GM12878 (cell line): ENCODE data around the gene EHBP1L1. TPM values are rescaled to one million over a fixed set of nuclear protein-coding genes. Genes with fewer than 3 reads are reported as not detected.

Source experiments
- ATAC-seq: fragments of 200-7000 bp; cut with Tn5 transposase; 3 replicates; pipeline ENCODE4 v1.9.1; 2020; ENCODE audit warnings: mild to moderate bottlenecking, moderate library complexity
- BruUV-seq: library from RNA; stranded (reverse); fragments of 400-500 nt; replicated peaks from 2 replicates; lab custom pipeline; 2021; lab: Mats Ljungman, UMichigan
- CTCF ChIA-PET: fragments of 300-600 bp; sonication (Branson Sonifier 250); formaldehyde crosslinking; extraction: SDS; loops from one replicate; lab custom pipeline; 2021; ENCODE audit warnings: inconsistent platforms; lab: Yijun Ruan, JAX
- POLR2A ChIA-PET: fragments of 350-600 bp; formaldehyde crosslinking; extraction: SDS; loops from one replicate; lab custom pipeline; 2021; ENCODE audit warnings: inconsistent platforms; lab: Charles Lee
- RAD21 ChIA-PET: fragments of 300-600 bp; sonication (Branson Sonifier 250); formaldehyde crosslinking; loops from one replicate; lab custom pipeline; 2023; ENCODE audit warnings: antibody characterized with exemption; ENCODE audit not compliant: unreplicated experiment; lab: Charles Lee
- SMC1A ChIA-PET: fragments of 300-600 bp; sonication (Branson Sonifier 250); formaldehyde crosslinking; loops from one replicate; lab custom pipeline; 2023; ENCODE audit not compliant: unreplicated experiment, uncharacterized antibody; lab: Charles Lee
- DNase-seq: peaks from one replicate; pipeline ENCODE4 v3.0.0-alpha.2; 2011; ENCODE audit warnings: low read depth, low spot score
- FAIRE-seq: peaks from 3 replicates; lab custom pipeline; 2011; peaks lifted over from hg19 to GRCh38; lab: Jason Lieb, UNC
- H2AFZ ChIP-seq: 2 replicates; pipeline ENCODE4 v1.6.0; 2011; ENCODE audit warnings: low read depth, low read length, control low read depth; ENCODE audit not compliant: control insufficient read depth
- H3K27ac ChIP-seq: 2 replicates; pipeline ENCODE4 v1.5.1; 2011; ENCODE audit warnings: control low read depth; ENCODE audit not compliant: control insufficient read depth, insufficient read depth
- H3K27me3 ChIP-seq, 2 experiments: replicated peaks in 1 of 2; 2 replicates each; pipeline versions ENCODE4 v1.6.0 to v1.6.1; 2011; ENCODE audit warnings: low read length in 1 of 2; ENCODE audit not compliant: control insufficient read depth in 2 of 2, insufficient read depth in 2 of 2
- H3K36me3 ChIP-seq, 2 experiments: 2 replicates each; pipeline ENCODE4 v1.5.1; 2011; ENCODE audit warnings: low read length in 1 of 2; ENCODE audit not compliant: control insufficient read depth in 2 of 2, insufficient read depth in 2 of 2
- H3K4me1 ChIP-seq: 2 replicates; pipeline ENCODE4 v1.6.1; 2011; ENCODE audit warnings: mild to moderate bottlenecking, low read length, moderate library complexity, mixed read lengths; ENCODE audit not compliant: control insufficient read depth, insufficient read depth
- H3K4me2 ChIP-seq: 2 replicates; pipeline ENCODE4 v1.6.0; 2011; ENCODE audit warnings: control low read depth; ENCODE audit not compliant: control insufficient read depth, insufficient read depth
- H3K4me3 ChIP-seq: fragments of 200-600 bp; sonication (generic); 2 replicates; pipeline ENCODE4 v1.5.1; 2016
- H3K79me2 ChIP-seq: 2 replicates; pipeline ENCODE4 v1.6.0; 2011; ENCODE audit warnings: low read length; ENCODE audit not compliant: control insufficient read depth, insufficient read depth
- H3K9ac ChIP-seq: 2 replicates; pipeline ENCODE4 v1.8.0; 2011; ENCODE audit warnings: low read length, control low read depth, mixed read lengths; ENCODE audit not compliant: control insufficient read depth, insufficient read depth
- H3K9me3 ChIP-seq: replicated peaks from 3 replicates; pipeline ENCODE4 v1.5.1; 2011; ENCODE audit warnings: mild to moderate bottlenecking, low read length; ENCODE audit not compliant: control insufficient read depth, insufficient read depth
- H4K20me1 ChIP-seq: 2 replicates; pipeline ENCODE4 v1.6.0; 2011; ENCODE audit not compliant: control insufficient read depth, insufficient read depth
- NR2C2 ChIP-seq: IDR thresholded peaks from 2 replicates; pipeline ENCODE4 v1.6.1; 2011; ENCODE audit warnings: borderline replicate concordance, low read depth; ENCODE audit not compliant: control insufficient read depth, insufficient read length
- SIX5 ChIP-seq: IDR thresholded peaks from 2 replicates; pipeline ENCODE4 v1.6.1; 2011; ENCODE audit warnings: mild to moderate bottlenecking, low read depth, low read length, moderate library complexity; ENCODE audit not compliant: severe bottlenecking
- SKIL ChIP-seq: fragments of 450-650 bp; IDR thresholded peaks from 2 replicates; pipeline ENCODE4 v1.6.1; 2017; ENCODE audit warnings: mild to moderate bottlenecking, low read depth, inconsistent platforms; ENCODE audit not compliant: poor library complexity, severe bottlenecking
- SUPT20H ChIP-seq: IDR thresholded peaks from 2 replicates; pipeline ENCODE4 v1.6.1; 2011; ENCODE audit warnings: low read depth, mild to moderate bottlenecking, low read length, moderate library complexity, borderline replicate concordance; ENCODE audit not compliant: control insufficient read depth
- YY1 ChIP-seq: IDR thresholded peaks from 2 replicates; pipeline ENCODE4 v1.6.1; 2011; ENCODE audit warnings: low read depth, mild to moderate bottlenecking, low read length
- ZNF207 ChIP-seq: fragments of 450-650 bp; IDR thresholded peaks from 2 replicates; pipeline ENCODE4 v1.6.1; 2014; ENCODE audit warnings: antibody characterized with exemption, mild to moderate bottlenecking, borderline replicate concordance
- WGBS: methylation state at CpG from one replicate; pipeline ENCODE4 v1.1.6; 2016; ENCODE audit warnings: low lambda C conversion rate; ENCODE audit not compliant: insufficient replicate concordance, insufficient coverage; ENCODE audit errors: missing lambda C conversion rate; 5-methylcytosine and 5-hydroxymethylcytosine counted together
- in situ Hi-C: fragments of 300-500 bp; cut with MboI; formaldehyde crosslinking; loops from 9 replicates; pipeline ENCODE4 v1.14.3; 2018; ENCODE audit warnings: mixed read lengths
- intact Hi-C: fragments of 100-400 bp; cut with micrococcal nuclease; formaldehyde crosslinking; loops from one replicate; pipeline ENCODE4 v1.14.2; 2022; ENCODE audit not compliant: unreplicated experiment
- polyA plus RNA-seq, 11 experiments: library from polyadenylated mRNA; depleted of rRNA in 4 of 11; unstranded in 6 of 11; stranded (reverse) in 5 of 11; fragments of >200 nt; fragmentation: Nextera tagmentation in 4 of 11; fragmentation: Illumina TruSeq in 1 of 11; extraction: Ambion mirVana in 4 of 11; extraction: Trizol in 1 of 11; gene quantifications; 1 replicate in 1 of 11; 2 replicates in 10 of 11; pipeline versions ENCODE4 v1.2.1 to v1.2.3, GENCODE V29; 2011 to 2016; ENCODE audit warnings: inconsistent platforms in 2 of 11, missing spikeins in 2 of 11, low read depth in 1 of 11
- total RNA-seq, 4 experiments: library from RNA; depleted of rRNA in 3 of 4; stranded (reverse); fragments of >200 nt in 3 of 4; fragmentation: Illumina TruSeq in 1 of 4; extraction: Trizol in 1 of 4; gene quantifications; 2 replicates each; pipeline versions ENCODE4 v1.2.1 to v1.2.3, GENCODE V29; 2013 to 2021

The EHBP1L1 gene
- total and polyA plus RNA-seq, 10 of the 15 experiments (the other 5 are each of a cell fraction or from before 2014, with no cell fraction given), result 0.06 to 99.4 (median 32.7) TPM

GRCh38 chr11:65617136-65617850 lies 41.4 kb downstream of the EHBP1L1 start:
- Histone ChIP-seq H3K27ac (no peak overlapping the region), H3K9ac (peak overlapping the region; percentile 68), H3K4me1 (peaks cover 18% of the 10 kb centered on the region), H4K20me1 (no peaks in the 10 kb centered on the region; the same call in 1 of the 2 replicates), H3K79me2 (peaks cover 60% of the 10 kb centered on the region), H2AFZ (no peak overlapping the region), H3K36me3 (peaks cover 13 to 21% of the 10 kb centered on the region in 2 experiments; a peak in 3 of 4 replicates), H3K9me3 (no peaks in the 10 kb centered on the region), H3K4me3 (peak overlapping the region; percentile 100), H3K27me3 (no peaks in the 10 kb centered on the region), H3K4me2 (peak overlapping the region; percentile 94)
- WGBS, result 90% methylated on average over 17 of the region's 17 CpGs
- ChIA-PET CTCF (interaction anchor here (0.6 to 2.9 kb wide), 6 partner anchors 8 to 204 kb away, joined by 3 to 25 read pairs (median 4); partner anchors contain the start of genes FAM89B, SIPA1 and ZNRD2), SMC1A (interaction anchor here (0.6 to 1.5 kb wide), 3 partner anchors 9 to 44 kb away, joined by 4 to 6 read pairs (median 4); partner anchors contain the start of genes FAM89B and SIPA1), POLR2A (interaction anchor here (0.5 to 5.0 kb wide), 9 partner anchors 9 to 301 kb away, joined by 3 to 34 read pairs (median 3); partner anchors contain the start of genes C11orf68, EHBP1L1, SIPA1 and ZNRD2), RAD21 (interaction anchor here (0.6 to 1.4 kb wide), 2 partner anchors 28 to 94 kb away, joined by 3 read pairs; partner anchors contain the start of gene KAT5)
- no peak for DNase-seq
- no peak for FAIRE-seq
- in situ Hi-C loops, result no loop called here
- TF ChIP-seq SUPT20H (no peak), YY1 (no peak), NR2C2 (no peak), ZNF207 (no peak), SIX5 (no peak), SKIL (no peak)
- no peak for ATAC-seq
- BruUV-seq, result TSS peak; percentile 60
- intact Hi-C loops, result no loop called here
